ENCODE data around the gene EDA.

The EDA gene

GRCh38 chrX:70043685-70044084 is 427.8 kb downstream of the EDA start:
- ATAC-seq (ENCODE audit: low read depth) (no peak), DNase-seq (ENCODE audit: low spot score) (no peak)
- peaks cover 11% of the 10 kb centered on the region for H3K4me1 ChIP-seq (ENCODE audit: insufficient read depth, poor library complexity, severe bottlenecking)
- H3K9me3 ChIP-seq (ENCODE audit: severe bottlenecking): no peaks in the 10 kb centered on the region
- TF ChIP-seq, protein P1, sequence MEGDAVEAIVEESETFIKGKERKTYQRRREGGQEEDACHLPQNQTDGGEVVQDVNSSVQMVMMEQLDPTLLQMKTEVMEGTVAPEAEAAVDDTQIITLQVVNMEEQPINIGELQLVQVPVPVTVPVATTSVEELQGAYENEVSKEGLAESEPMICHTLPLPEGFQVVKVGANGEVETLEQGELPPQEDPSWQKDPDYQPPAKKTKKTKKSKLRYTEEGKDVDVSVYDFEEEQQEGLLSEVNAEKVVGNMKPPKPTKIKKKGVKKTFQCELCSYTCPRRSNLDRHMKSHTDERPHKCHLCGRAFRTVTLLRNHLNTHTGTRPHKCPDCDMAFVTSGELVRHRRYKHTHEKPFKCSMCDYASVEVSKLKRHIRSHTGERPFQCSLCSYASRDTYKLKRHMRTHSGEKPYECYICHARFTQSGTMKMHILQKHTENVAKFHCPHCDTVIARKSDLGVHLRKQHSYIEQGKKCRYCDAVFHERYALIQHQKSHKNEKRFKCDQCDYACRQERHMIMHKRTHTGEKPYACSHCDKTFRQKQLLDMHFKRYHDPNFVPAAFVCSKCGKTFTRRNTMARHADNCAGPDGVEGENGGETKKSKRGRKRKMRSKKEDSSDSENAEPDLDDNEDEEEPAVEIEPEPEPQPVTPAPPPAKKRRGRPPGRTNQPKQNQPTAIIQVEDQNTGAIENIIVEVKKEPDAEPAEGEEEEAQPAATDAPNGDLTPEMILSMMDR (IDR thresholded peaks at IDR 0.05; ENCODE audit: poor library complexity, severe bottlenecking): no peak
- no peaks in the 10 kb centered on the region for H3K36me3 ChIP-seq (ENCODE audit: low read depth)
- H3K27me3 ChIP-seq (ENCODE audit: insufficient read depth, poor library complexity, severe bottlenecking): no peaks in the 10 kb centered on the region
- no peak overlapping the region for H3K27ac ChIP-seq (ENCODE audit: poor library complexity, severe bottlenecking)
- H3K4me3 ChIP-seq (ENCODE audit: severe bottlenecking): no peak overlapping the region

DNA sequence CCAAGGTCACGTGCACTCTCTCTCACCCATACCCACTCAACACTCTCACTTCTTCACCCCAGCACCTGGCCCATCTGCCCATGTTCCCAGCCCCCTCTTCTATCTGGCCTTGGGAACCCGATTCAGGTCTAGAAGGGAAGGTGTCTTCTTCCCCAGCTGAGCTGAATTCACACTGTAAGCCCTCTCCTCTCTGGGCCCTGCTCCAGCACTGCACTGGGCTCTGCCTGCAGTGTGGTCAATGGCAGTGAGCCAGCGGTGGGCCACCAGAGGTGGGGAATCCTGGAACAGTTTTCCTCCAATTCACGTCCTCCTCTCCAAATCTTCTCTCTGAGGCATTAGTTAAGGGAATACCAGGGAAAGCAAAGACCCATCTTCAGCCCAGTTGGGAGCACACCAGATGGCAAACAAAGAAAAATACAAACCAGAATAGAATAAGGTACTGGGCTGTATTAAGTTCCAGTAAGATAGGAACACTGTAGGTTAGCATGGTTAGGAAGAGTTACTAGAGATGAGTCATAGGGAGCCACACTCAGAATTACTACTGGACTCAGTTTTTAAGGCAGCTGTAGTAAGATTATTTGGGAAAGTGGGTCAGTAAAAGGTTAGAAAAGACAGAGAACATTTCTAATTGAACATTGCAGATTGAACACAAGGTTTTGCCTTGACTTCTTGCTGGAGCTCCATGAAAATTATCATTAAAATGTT is 428.8 kb downstream of the EDA start:
- H3K27me3 ChIP-seq (ENCODE audit: insufficient read depth, poor library complexity, severe bottlenecking): no peaks in the 10 kb centered on the region
- H3K9me3 ChIP-seq (ENCODE audit: severe bottlenecking): no peaks in the 10 kb centered on the region
- H3K4me3 ChIP-seq (ENCODE audit: severe bottlenecking): no peak overlapping the region
- H3K36me3 ChIP-seq (ENCODE audit: low read depth): no peaks in the 10 kb centered on the region
- peaks cover 11% of the 10 kb centered on the region for H3K4me1 ChIP-seq (ENCODE audit: insufficient read depth, poor library complexity, severe bottlenecking)
- no peak overlapping the region for H3K27ac ChIP-seq (ENCODE audit: poor library complexity, severe bottlenecking)
- no peak for ATAC-seq (ENCODE audit: low read depth)
- TF ChIP-seq, protein P1 (IDR thresholded peaks at IDR 0.05; ENCODE audit: poor library complexity, severe bottlenecking): no peak
- no peak for DNase-seq (ENCODE audit: low spot score)

DNA sequence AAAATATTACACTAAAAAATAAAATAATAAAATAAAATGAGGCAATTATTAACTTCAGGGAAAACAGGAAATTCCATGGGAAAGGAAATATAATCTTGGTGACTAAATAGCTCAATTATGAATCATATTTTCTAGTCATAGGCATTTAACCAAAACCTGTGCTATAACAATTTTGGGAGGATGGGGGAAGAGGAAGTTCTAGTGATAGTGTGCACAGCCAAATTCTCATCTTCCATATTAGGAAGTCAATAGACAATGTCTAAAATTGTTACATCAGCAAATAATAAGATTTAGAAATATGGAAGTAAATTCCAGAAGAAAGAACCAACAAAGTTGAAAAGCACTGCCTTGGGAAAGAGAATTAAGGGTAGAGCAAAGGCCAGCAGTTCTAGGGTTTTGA is 431.1 kb downstream of the EDA start:
- Histone ChIP-seq H3K9me3 (ENCODE audit: severe bottlenecking) (no peaks in the 10 kb centered on the region), H3K27me3 (ENCODE audit: insufficient read depth, poor library complexity, severe bottlenecking) (no peaks in the 10 kb centered on the region), H3K4me3 (ENCODE audit: severe bottlenecking) (no peak overlapping the region), H3K4me1 (ENCODE audit: insufficient read depth, poor library complexity, severe bottlenecking) (peaks cover 11% of the 10 kb centered on the region), H3K36me3 (ENCODE audit: low read depth) (no peaks in the 10 kb centered on the region), H3K27ac (ENCODE audit: poor library complexity, severe bottlenecking) (peak overlapping the region; percentile 52)
- TF ChIP-seq, protein P1 (IDR thresholded peaks at IDR 0.05; ENCODE audit: poor library complexity, severe bottlenecking): no peak
- DNase-seq (ENCODE audit: low spot score) (no peak), ATAC-seq (ENCODE audit: low read depth) (peak; percentile 60)

- TF ChIP-seq, protein P1 (IDR thresholded peaks at IDR 0.05; ENCODE audit: poor library complexity, severe bottlenecking): no peak
- DNase-seq (ENCODE audit: low spot score) (no peak), ATAC-seq (ENCODE audit: low read depth) (no peak)
- Histone ChIP-seq H3K4me1 (ENCODE audit: insufficient read depth, poor library complexity, severe bottlenecking) (peaks cover 11% of the 10 kb centered on the region), H3K9me3 (ENCODE audit: severe bottlenecking) (no peaks in the 10 kb centered on the region), H3K36me3 (ENCODE audit: low read depth) (no peaks in the 10 kb centered on the region), H3K27me3 (ENCODE audit: insufficient read depth, poor library complexity, severe bottlenecking) (no peaks in the 10 kb centered on the region), H3K27ac (ENCODE audit: poor library complexity, severe bottlenecking) (no peak overlapping the region), H3K4me3 (ENCODE audit: severe bottlenecking) (no peak overlapping the region)
These were observed 433.5 kb downstream of the EDA start for GRCh38 chrX:70049406-70049805.

- Histone ChIP-seq H3K27me3 (ENCODE audit: insufficient read depth, poor library complexity, severe bottlenecking) (no peaks in the 10 kb centered on the region), H3K4me1 (ENCODE audit: insufficient read depth, poor library complexity, severe bottlenecking) (peaks cover 11% of the 10 kb centered on the region), H3K9me3 (ENCODE audit: severe bottlenecking) (no peaks in the 10 kb centered on the region), H3K36me3 (ENCODE audit: low read depth) (no peaks in the 10 kb centered on the region), H3K27ac (ENCODE audit: poor library complexity, severe bottlenecking) (no peak within 1 kb of the TSS), H3K4me3 (ENCODE audit: severe bottlenecking) (no peak within 1 kb of the TSS)
- ATAC-seq (ENCODE audit: low read depth): no peak
- TF ChIP-seq, protein P1 (IDR thresholded peaks at IDR 0.05; ENCODE audit: poor library complexity, severe bottlenecking): no peak
- no peak for DNase-seq (ENCODE audit: low spot score)
These were observed 434.0 kb downstream of the EDA start, which contains the start of gene AWAT2 for GRCh38 chrX:70049925-70050324. AWAT2 (minus strand) TSS chrX:70049938; CDS start chrX:70049932, 6 bp downstream.
